Endodermal cell (in vitro differentiated cells): ENCODE measurements around the gene C16orf54. TPM values are rescaled to one million over a fixed set of nuclear protein-coding genes. Genes with fewer than 3 reads are reported as not detected.
"Not testable (repeated sequence)": the region's sequence is repeated elsewhere in the genome, so short reads cannot be mapped to it uniquely, and the experiment has no call there.

Experiments
- DNase-seq: peaks from one replicate; pipeline ENCODE4 v3.0.0-alpha.2; 2017
- H3K27ac ChIP-seq: 2 replicates; pipeline ENCODE4 v1.5.1; 2013; ENCODE audit warnings: mild to moderate bottlenecking, low read depth, low read length, moderate library complexity
- H3K27me3 ChIP-seq: 2 replicates; pipeline ENCODE4 v1.6.1; 2013; ENCODE audit warnings: mild to moderate bottlenecking, low read length, moderate library complexity; ENCODE audit not compliant: insufficient read depth, control insufficient read depth, poor library complexity, severe bottlenecking
- H3K36me3 ChIP-seq: 2 replicates; pipeline ENCODE4 v1.7.0; 2013; ENCODE audit warnings: mild to moderate bottlenecking, low read length, moderate library complexity; ENCODE audit not compliant: control insufficient read depth, insufficient read depth
- H3K4me1 ChIP-seq: one replicate; pipeline ENCODE4 v1.7.0; 2013; ENCODE audit warnings: low read length; ENCODE audit not compliant: control insufficient read depth, insufficient read depth
- H3K4me3 ChIP-seq: 2 replicates; pipeline ENCODE4 v1.5.1; 2013; ENCODE audit warnings: mild to moderate bottlenecking, low read length, moderate library complexity
- H3K9ac ChIP-seq: 2 replicates; pipeline ENCODE4 v1.6.1; 2013; ENCODE audit warnings: mild to moderate bottlenecking, low read length, moderate library complexity; ENCODE audit not compliant: poor library complexity, severe bottlenecking; ENCODE audit errors: extremely low read depth
- H3K9me3 ChIP-seq: 2 replicates; pipeline ENCODE4 v1.6.1; 2013; ENCODE audit warnings: mild to moderate bottlenecking, low read length, moderate library complexity; ENCODE audit not compliant: control insufficient read depth
- H3K27ac Mint-ChIP-seq: 2 replicates; pipeline ENCODE4 v1.8.0; 2020; ENCODE audit warnings: mixed read lengths
- H3K27me3 Mint-ChIP-seq: 2 replicates; pipeline ENCODE4 v1.8.0; 2021; ENCODE audit warnings: mild to moderate bottlenecking, mixed read lengths; ENCODE audit not compliant: insufficient read depth
- H3K36me3 Mint-ChIP-seq: 2 replicates; pipeline ENCODE4 v1.8.0; 2020; ENCODE audit warnings: low read depth, mixed read lengths
- H3K4me1 Mint-ChIP-seq: 2 replicates; pipeline ENCODE4 v1.8.0; 2020; ENCODE audit warnings: mixed read lengths
- H3K4me3 Mint-ChIP-seq: 2 replicates; pipeline ENCODE4 v1.8.0; 2020; ENCODE audit warnings: mild to moderate bottlenecking, moderate library complexity, mixed read lengths
- H3K9me3 Mint-ChIP-seq: 2 replicates; pipeline ENCODE4 v1.8.0; 2020; ENCODE audit warnings: mild to moderate bottlenecking, mixed read lengths
- CTCF ChIP-seq: fragments of 200-600 bp; sonication (generic); conservative IDR thresholded peaks from 2 replicates; pipeline ENCODE4 v1.5.0; 2021; ENCODE audit warnings: antibody characterized with exemption, mild to moderate bottlenecking
- WGBS, 2 experiments: methylation state at CpG; one replicate each; pipeline versions ENCODE4 v1.1.5 to v1.1.7; 2013; ENCODE audit warnings: missing lambda C conversion rate in 2 of 2, mixed read lengths in 1 of 2; ENCODE audit not compliant: insufficient coverage in 1 of 2, insufficient read length in 1 of 2; 5-methylcytosine and 5-hydroxymethylcytosine counted together
- total RNA-seq, 2 donors: library from RNA; stranded (reverse); fragmentation: NEBNext Ultra II Directional in 1 of 2; extraction: Animal tissue kit (Norgen Biotek cat#: 25700) in 1 of 2; gene quantifications; 2 replicates in 1 of 2; 3 replicates in 1 of 2; pipeline ENCODE4 v1.2.1, GENCODE V29; 2021

Gene C16orf54
- total RNA-seq, 2 donors from 2014 or later, result not detected

GRCh38 chr16:29789775-29790182 is 44.0 kb upstream of the C16orf54 start:
- Mint-ChIP-seq H3K27ac (peak overlapping the region; percentile 93), H3K4me3 (peak overlapping the region; percentile 99), H3K27me3 (peaks cover 12% of the 10 kb centered on the region), H3K36me3 (peaks cover 13% of the 10 kb centered on the region), H3K9me3 (no peaks in the 10 kb centered on the region), H3K4me1 (peaks cover 21% of the 10 kb centered on the region)
- TF ChIP-seq CTCF, result no peak
- no peaks in the 10 kb centered on the region for H3K9me3 ChIP-seq
- H3K4me3 ChIP-seq, result peak overlapping the region; percentile 90
- WGBS, 2 experiments, result 82% methylated on average over 20 of the region's 20 CpGs
- no peaks in the 10 kb centered on the region for H3K4me1 ChIP-seq
- no peak for DNase-seq
- no peaks in the 10 kb centered on the region for H3K27me3 ChIP-seq
- H3K27ac ChIP-seq, result peak overlapping the region; percentile 78
- H3K36me3 ChIP-seq, result peaks cover 15% of the 10 kb centered on the region
- H3K9ac ChIP-seq, result peak overlapping the region; percentile 74

- H3K9ac ChIP-seq, DNase-seq, H3K4me3 ChIP-seq, H3K9me3 ChIP-seq, H3K36me3 ChIP-seq, H3K27ac ChIP-seq, H3K27ac Mint-ChIP-seq, H3K4me1 ChIP-seq, H3K4me3 Mint-ChIP-seq, H3K36me3 Mint-ChIP-seq, H3K9me3 Mint-ChIP-seq, H3K27me3 ChIP-seq: not testable (repeated sequence)
- WGBS, 2 experiments, result 88 to 90% methylated on average over 4 of the region's 4 CpGs
- H3K27me3 Mint-ChIP-seq, result peaks cover 21% of the 10 kb centered on the region
- peaks cover 13% of the 10 kb centered on the region for H3K4me1 Mint-ChIP-seq
These were observed 41.4 kb upstream of the C16orf54 start for GRCh38 chr16:29787155-29787554.

- Histone ChIP-seq H3K9me3 (no peaks in the 10 kb centered on the region), H3K4me1 (no peaks in the 10 kb centered on the region), H3K9ac (no peak overlapping the region), H3K27me3 (no peaks in the 10 kb centered on the region), H3K27ac (no peak overlapping the region), H3K4me3 (no peak overlapping the region), H3K36me3 (no peaks in the 10 kb centered on the region)
- Mint-ChIP-seq H3K27ac (no peak overlapping the region), H3K27me3 (peaks cover 38% of the 10 kb centered on the region), H3K36me3 (no peaks in the 10 kb centered on the region), H3K4me1 (peaks cover 6% of the 10 kb centered on the region), H3K9me3 (no peaks in the 10 kb centered on the region), H3K4me3 (peak overlapping the region; percentile 45)
- peak; percentile 96 for DNase-seq
- peak; percentile 96 for TF ChIP-seq CTCF
- 11 to 13% methylated on average over 23 to 38 of the region's 38 CpGs for WGBS, 2 experiments
These were observed 39.2 kb upstream of the C16orf54 start for GRCh38 chr16:29784901-29785500.

- Histone ChIP-seq H3K27me3 (no peaks in the 10 kb centered on the region), H3K36me3 (no peaks in the 10 kb centered on the region), H3K4me1 (no peaks in the 10 kb centered on the region), H3K4me3 (no peak overlapping the region), H3K9me3 (no peaks in the 10 kb centered on the region), H3K27ac (no peak overlapping the region), H3K9ac (no peak overlapping the region)
- no peak for TF ChIP-seq CTCF
- Mint-ChIP-seq H3K9me3 (no peaks in the 10 kb centered on the region), H3K4me1 (peaks cover 3% of the 10 kb centered on the region), H3K27me3 (peaks cover 47% of the 10 kb centered on the region), H3K27ac (no peak overlapping the region), H3K4me3 (no peak overlapping the region), H3K36me3 (no peaks in the 10 kb centered on the region)
- 90 to 100% methylated on average over 1 to 2 of the region's 2 CpGs for WGBS, 2 experiments
- DNase-seq, result no peak
These were observed 38.4 kb upstream of the C16orf54 start for GRCh38 chr16:29784157-29784556.

GRCh38 chr16:29783094-29783953 is 37.5 kb upstream of the C16orf54 start:
- not testable (repeated sequence) for H3K4me1 Mint-ChIP-seq, H3K27ac Mint-ChIP-seq, H3K36me3 Mint-ChIP-seq, H3K4me3 ChIP-seq, H3K9me3 ChIP-seq, H3K27ac ChIP-seq, H3K27me3 ChIP-seq, H3K4me3 Mint-ChIP-seq, H3K36me3 ChIP-seq, H3K9me3 Mint-ChIP-seq, H3K9ac ChIP-seq, DNase-seq, H3K4me1 ChIP-seq
- WGBS, 2 experiments, result 79 to 90% methylated on average over 7 to 13 of the region's 13 CpGs
- peaks cover 55% of the 10 kb centered on the region for H3K27me3 Mint-ChIP-seq
